HPDE6-E6E7 (cell line): ENCODE results near the gene CRB3.
"Not testable (repeated sequence)": the region's sequence is repeated elsewhere in the genome, so short reads cannot be mapped to it uniquely, and the experiment has no call there.

Experiments used
- DNase-seq: peaks from one replicate; pipeline ENCODE4 v3.0.0; 2011; ENCODE audit warnings: missing footprints; ENCODE audit errors: extremely low spot score

CRB3 gene

GRCh38 chr19:6491802-6492592 is 27.9 kb downstream of the CRB3 start:
- DNase-seq: no peak

GRCh38 chr19:6494438-6495036 is 30.5 kb downstream of the CRB3 start:
- no peak for DNase-seq

GRCh38 chr19:6495947-6496346 is 31.9 kb downstream of the CRB3 start:
- no peak for DNase-seq

GRCh38 chr19:6498294-6499036 is 34.4 kb downstream of the CRB3 start:
- DNase-seq: no peak

- no peak for DNase-seq
These were observed 35.1 kb downstream of the CRB3 start for GRCh38 chr19:6499052-6499790.

GRCh38 chr19:6500837-6501739 is 37.0 kb downstream of the CRB3 start:
- no peak for DNase-seq

GRCh38 chr19:6501740-6502648 is 37.9 kb downstream of the CRB3 start, which contains the start of gene TUBB4A:
Gene TUBB4A, minus strand, starts transcription at chr19:6502309. Its CDS starts 97 bp downstream, at chr19:6502212.
- DNase-seq: no peak

- DNase-seq: no peak
These were observed 39.5 kb downstream of the CRB3 start for GRCh38 chr19:6503407-6504201.

- not testable (repeated sequence) for DNase-seq
These were observed 44.1 kb downstream of the CRB3 start for GRCh38 chr19:6508028-6508771.

- no peak for DNase-seq
These were observed 45.3 kb downstream of the CRB3 start for GRCh38 chr19:6509118-6509971.

- DNase-seq: no peak
These were observed 46.5 kb downstream of the CRB3 start for GRCh38 chr19:6510618-6511017.

- no peak for DNase-seq
These were observed 50.0 kb downstream of the CRB3 start for GRCh38 chr19:6514089-6514488.

GRCh38 chr19:6514926-6515544 is 51.0 kb downstream of the CRB3 start:
- DNase-seq: no peak

GRCh38 chr19:6516018-6516658 is 52.1 kb downstream of the CRB3 start:
- DNase-seq: peak; percentile 88
